ENCODE results near the gene GADL1. TPM values are rescaled to one million over a fixed set of nuclear protein-coding genes. Genes with fewer than 3 reads are reported as not detected.

The GADL1 gene
- polyA plus RNA-seq, 1 experiment, result not detected

GRCh38 chr3:30712991-30713390 is 181.5 kb downstream of the GADL1 start:
- CTCF ChIA-PET, result interaction anchor here (2.1 kb wide), 1 partner anchor 20 kb away, joined by 9 read pairs; no protein-coding TSS in a partner anchor

GRCh38 chr3:30711867-30712266 is 182.6 kb downstream of the GADL1 start:
- no peaks in the 10 kb centered on the region for H3K27me3 ChIP-seq (ENCODE audit: control insufficient read depth, insufficient read depth, low read length)
- no peak for TF ChIP-seq CTCF (IDR thresholded peaks at IDR 0.05; ENCODE audit: low read depth, low read length)
- POLR2A ChIA-PET, result no interaction called here
- H3K4me3 ChIP-seq (ENCODE audit: low read depth, low read length), result no peak overlapping the region
- H3K9me3 ChIP-seq (ENCODE audit: control insufficient read depth, insufficient read depth, low read length), result peaks cover 5% of the 10 kb centered on the region; the same call in 1 of the 2 replicates
- CTCF ChIA-PET, result no interaction called here
- no peak for DNase-seq (ENCODE audit: low read depth, low spot score)
- H3K27ac ChIP-seq (ENCODE audit: low read depth, low read length), result no peak overlapping the region

More at GRCh38 chr3:30712991-30713390, 181.5 kb downstream of the GADL1 start:
- POLR2A ChIA-PET, result no interaction called here
- H3K27ac ChIP-seq (ENCODE audit: low read depth, low read length), result no peak overlapping the region
- no peak for DNase-seq (ENCODE audit: low read depth, low spot score)
- peaks cover 5% of the 10 kb centered on the region; the same call in 1 of the 2 replicates for H3K9me3 ChIP-seq (ENCODE audit: control insufficient read depth, insufficient read depth, low read length)
- no peak overlapping the region for H3K4me3 ChIP-seq (ENCODE audit: low read depth, low read length)
- no peaks in the 10 kb centered on the region for H3K27me3 ChIP-seq (ENCODE audit: control insufficient read depth, insufficient read depth, low read length)
- no peak for TF ChIP-seq CTCF (IDR thresholded peaks at IDR 0.05; ENCODE audit: low read depth, low read length)

GRCh38 chr3:30711151-30711550 is 183.3 kb downstream of the GADL1 start:
- Histone ChIP-seq H3K27me3 (ENCODE audit: control insufficient read depth, insufficient read depth, low read length) (no peaks in the 10 kb centered on the region), H3K27ac (ENCODE audit: low read depth, low read length) (no peak overlapping the region), H3K4me3 (ENCODE audit: low read depth, low read length) (no peak overlapping the region), H3K9me3 (ENCODE audit: control insufficient read depth, insufficient read depth, low read length) (peaks cover 5% of the 10 kb centered on the region; the same call in 1 of the 2 replicates)
- CTCF ChIA-PET, result no interaction called here
- DNase-seq (ENCODE audit: low read depth, low spot score), result no peak
- POLR2A ChIA-PET, result no interaction called here
- TF ChIP-seq CTCF (IDR thresholded peaks at IDR 0.05; ENCODE audit: low read depth, low read length), result no peak

- Histone ChIP-seq H3K4me3 (ENCODE audit: low read depth, low read length) (no peak overlapping the region), H3K27ac (ENCODE audit: low read depth, low read length) (no peak overlapping the region), H3K9me3 (ENCODE audit: control insufficient read depth, insufficient read depth, low read length) (peaks cover 5% of the 10 kb centered on the region; the same call in 1 of the 2 replicates), H3K27me3 (ENCODE audit: control insufficient read depth, insufficient read depth, low read length) (no peaks in the 10 kb centered on the region)
- ChIA-PET CTCF (interaction anchor here (1.0 kb wide), 1 partner anchor 16 kb away, joined by 4 read pairs; no protein-coding TSS in a partner anchor), POLR2A (no interaction called here)
- no peak for TF ChIP-seq CTCF (IDR thresholded peaks at IDR 0.05; ENCODE audit: low read depth, low read length)
- DNase-seq (ENCODE audit: low read depth, low spot score), result no peak
These were observed 184.4 kb downstream of the GADL1 start for GRCh38 chr3:30710017-30710416.

GRCh38 chr3:30708472-30708871 is 186.0 kb downstream of the GADL1 start:
- Histone ChIP-seq H3K27me3 (ENCODE audit: control insufficient read depth, insufficient read depth, low read length) (no peaks in the 10 kb centered on the region), H3K4me3 (ENCODE audit: low read depth, low read length) (no peak overlapping the region), H3K27ac (ENCODE audit: low read depth, low read length) (no peak overlapping the region), H3K9me3 (ENCODE audit: control insufficient read depth, insufficient read depth, low read length) (no peaks in the 10 kb centered on the region)
- DNase-seq (ENCODE audit: low read depth, low spot score), result no peak
- no peak for TF ChIP-seq CTCF (IDR thresholded peaks at IDR 0.05; ENCODE audit: low read depth, low read length)
- ChIA-PET POLR2A (no interaction called here), CTCF (no interaction called here)
